GM18505 (cell line): ENCODE data around the gene PPARA.

Source experiments
- ATAC-seq: cut with Tn5 transposase; IDR thresholded peaks from one replicate; pipeline ENCODE4 v1.9.1; 2021; ENCODE audit not compliant: unreplicated experiment
- POLR2A ChIP-seq: IDR thresholded peaks from 4 replicates; pipeline ENCODE4 v1.6.1; 2011; ENCODE audit warnings: borderline replicate concordance; ENCODE audit not compliant: insufficient read depth, insufficient read length; ENCODE audit errors: extremely low read depth

Gene PPARA

DNA sequence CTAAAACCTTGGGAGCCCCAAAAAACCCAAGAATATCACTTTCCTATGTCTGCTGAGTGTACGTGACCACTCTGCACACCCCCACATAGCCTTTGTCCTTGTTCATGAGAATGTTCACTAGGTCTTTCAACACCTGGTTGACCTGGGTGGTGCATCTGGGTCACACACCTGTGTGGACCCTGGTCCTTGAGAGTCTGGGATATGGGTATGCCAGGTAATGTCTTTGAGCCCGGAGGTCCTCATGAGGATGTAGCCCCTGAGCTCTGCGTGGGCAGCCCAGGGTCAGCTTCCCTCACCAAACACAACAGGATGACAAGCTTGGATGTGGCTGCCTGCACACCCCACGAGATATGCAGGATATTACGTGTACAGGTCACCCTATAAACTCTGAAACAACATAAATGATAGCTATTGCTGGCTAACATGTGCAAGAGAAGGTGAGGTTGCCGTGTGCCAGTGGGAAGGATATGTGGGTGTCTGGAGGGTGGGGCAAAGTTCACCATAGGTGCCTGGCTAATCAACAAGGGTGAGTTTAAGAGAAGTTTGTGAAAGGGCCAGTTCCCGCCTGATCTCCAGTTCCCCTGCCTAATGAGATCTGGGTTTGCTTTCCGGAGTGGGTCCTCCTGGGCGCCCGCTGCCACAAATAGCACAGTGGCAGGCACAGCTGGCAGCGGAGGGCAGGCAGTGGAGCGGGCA lies 1.4 kb upstream of the PPARA start:
- ATAC-seq: no peak
- no peak for TF ChIP-seq POLR2A

GRCh38 chr22:46149512-46150033 lies 753 bp upstream of the PPARA start:
- ATAC-seq: no peak
- no peak for TF ChIP-seq POLR2A

- no peak for TF ChIP-seq POLR2A
- peak; percentile 32 for ATAC-seq
Observed at GRCh38 chr22:46150655-46151477, 540 bp downstream of the PPARA start.

DNA sequence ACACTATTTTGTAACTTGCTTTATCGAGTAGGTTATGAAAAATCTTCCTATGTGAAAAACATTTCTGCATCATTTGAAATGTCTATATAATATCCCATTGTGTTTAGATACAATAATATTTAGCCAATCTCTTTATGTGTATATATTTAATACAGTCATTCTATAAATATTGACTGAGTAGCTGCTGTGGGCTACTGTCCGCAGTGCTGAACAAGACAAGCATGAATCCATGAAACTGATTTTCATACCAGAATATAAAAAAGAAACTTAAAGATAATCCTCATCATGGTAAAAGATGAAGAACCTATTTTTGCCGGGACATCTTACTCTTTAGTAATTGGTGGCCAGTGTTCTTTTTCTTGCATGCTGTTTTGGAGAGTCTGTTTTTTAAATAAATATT lies 3.6 kb downstream of the PPARA start:
- no peak for ATAC-seq
- no peak for TF ChIP-seq POLR2A

GRCh38 chr22:46156031-46156430 lies 5.7 kb downstream of the PPARA start:
- TF ChIP-seq POLR2A: no peak
- ATAC-seq: no peak

DNA sequence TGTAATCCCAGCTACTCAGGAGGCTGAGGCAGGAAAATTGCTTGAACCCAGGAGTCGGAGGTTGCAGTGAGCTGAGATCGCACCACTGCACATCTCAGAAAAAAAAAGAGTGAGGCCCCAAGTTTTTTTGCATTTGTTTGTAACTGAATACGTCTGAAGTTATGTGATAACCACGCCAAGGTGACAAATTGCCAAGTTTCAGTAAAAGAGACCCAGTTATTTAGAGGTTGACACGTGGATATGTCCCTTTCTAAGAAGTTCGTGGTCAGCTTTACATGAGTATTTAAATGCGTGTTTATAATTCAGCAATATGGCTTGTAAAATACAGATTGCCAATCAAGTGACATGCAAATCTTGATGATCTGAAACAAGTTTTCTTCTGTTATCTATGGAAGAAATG lies 8.0 kb downstream of the PPARA start:
- no peak for ATAC-seq
- no peak for TF ChIP-seq POLR2A

DNA sequence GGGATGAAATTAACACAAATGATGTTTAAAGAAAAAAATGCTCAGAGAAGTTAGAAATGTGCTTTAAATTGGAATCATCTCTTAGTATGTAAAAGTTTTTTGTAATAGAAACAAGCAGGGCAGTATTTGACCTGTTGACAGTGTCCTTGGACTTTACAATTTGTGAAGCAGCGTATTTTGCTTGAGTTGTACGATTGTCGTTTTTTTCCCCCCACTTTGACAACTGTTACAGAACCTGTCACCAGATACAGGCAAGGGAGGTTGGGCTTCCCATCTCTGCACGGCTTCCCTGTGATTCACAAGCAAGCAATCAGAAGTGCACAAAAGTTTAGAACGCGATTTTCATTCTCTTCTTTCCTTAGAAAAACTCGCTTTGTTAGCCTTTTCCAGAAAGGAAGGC lies 8.9 kb downstream of the PPARA start:
- no peak for TF ChIP-seq POLR2A
- no peak for ATAC-seq

DNA sequence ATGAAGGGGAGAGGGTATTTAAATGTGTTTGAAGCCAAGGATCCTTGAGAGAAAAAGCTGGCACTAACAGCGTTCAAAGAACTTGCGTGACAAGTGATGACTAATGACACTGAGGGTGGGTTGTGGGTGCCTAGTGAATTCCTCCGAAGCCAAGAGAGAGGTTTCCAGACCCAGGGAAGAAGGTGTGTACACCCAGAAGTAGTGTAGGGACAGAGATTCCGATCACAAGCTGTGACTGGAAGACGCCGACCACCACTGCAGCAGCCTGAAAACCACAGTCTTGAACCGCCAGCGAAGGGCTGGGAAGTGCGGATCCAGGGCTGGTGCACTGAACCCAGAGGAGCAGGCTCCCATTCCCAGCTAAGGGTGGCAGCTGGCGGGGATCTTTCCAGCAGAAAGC lies 9.5 kb downstream of the PPARA start:
- no peak for TF ChIP-seq POLR2A
- ATAC-seq: no peak

DNA sequence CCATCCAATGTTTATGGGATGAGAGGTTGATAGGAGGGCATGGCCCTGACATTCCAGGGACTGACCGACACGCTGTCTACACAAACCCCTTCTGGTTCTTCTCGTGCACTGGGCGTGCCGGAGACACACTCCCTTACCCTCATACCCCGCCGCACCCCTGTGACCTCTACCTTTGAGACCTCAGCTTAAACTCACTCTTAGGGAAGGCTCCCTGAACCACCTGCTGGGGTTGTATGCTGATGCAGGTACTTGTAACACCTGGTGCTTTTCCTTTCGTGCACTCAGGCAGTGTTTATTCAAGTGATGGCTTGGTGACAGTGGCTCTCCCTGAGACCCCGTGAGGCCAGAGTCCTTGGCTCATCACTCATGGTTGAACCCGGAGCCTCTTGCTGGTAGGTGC lies 12.0 kb downstream of the PPARA start:
- no peak for ATAC-seq
- no peak for TF ChIP-seq POLR2A

- no peak for ATAC-seq
- TF ChIP-seq POLR2A: no peak
Observed at GRCh38 chr22:46162771-46163556, 12.6 kb downstream of the PPARA start.

- no peak for TF ChIP-seq POLR2A
- ATAC-seq: no peak
Observed at GRCh38 chr22:46163557-46163888, 13.2 kb downstream of the PPARA start.

GRCh38 chr22:46165977-46166376 lies 15.7 kb downstream of the PPARA start:
- ATAC-seq: no peak
- no peak for TF ChIP-seq POLR2A

- ATAC-seq: no peak
- TF ChIP-seq POLR2A: no peak
Observed at GRCh38 chr22:46169628-46170027, 19.3 kb downstream of the PPARA start.
